T-helper 1 cell treated with Interleukin-12 subunit alpha and Interleukin-12 subunit beta and Interleukin-4 antibody, amounts not matched to agents 30 ng/mL and 1 ng/mL, for 36 hours (primary cell): ENCODE measurements around the gene MEGF11. TPM values are rescaled to one million over a fixed set of nuclear protein-coding genes. Genes with fewer than 3 reads are reported as not detected.

ENCODE experiments used
- intact Hi-C: fragments of 100-400 bp; cut with micrococcal nuclease; formaldehyde crosslinking; loops from one replicate; pipeline ENCODE4 v1.15.1; 2024
- total RNA-seq: library from RNA; stranded (reverse); gene quantifications from 2 replicates; pipeline ENCODE4 v1.2.3, GENCODE V29; 2022

The MEGF11 gene
- total RNA-seq, 1 donor from 2014 or later = 0.78 TPM

GRCh38 chr15:65909831-65910230 is 343.7 kb downstream of the MEGF11 start:
- intact Hi-C loops = no loop called here

- intact Hi-C loops = no loop called here
These were observed 344.7 kb downstream of the MEGF11 start for GRCh38 chr15:65908876-65909275.

- intact Hi-C loops = no loop called here
These were observed 345.9 kb downstream of the MEGF11 start for GRCh38 chr15:65907661-65908060.

- intact Hi-C loops = no loop called here
These were observed 347.2 kb downstream of the MEGF11 start for GRCh38 chr15:65906396-65906795.

GRCh38 chr15:65904301-65904700 is 349.2 kb downstream of the MEGF11 start:
- intact Hi-C loops = no loop called here

GRCh38 chr15:65903296-65904073 is 350.1 kb downstream of the MEGF11 start:
- intact Hi-C loops = loop anchor here (2.0 kb wide), 1 partner anchor 13 kb away; no protein-coding TSS in a partner anchor

- intact Hi-C loops = loop anchor here (2.0 kb wide), 1 partner anchor 14 kb away; no protein-coding TSS in a partner anchor
These were observed 351.2 kb downstream of the MEGF11 start for GRCh38 chr15:65902373-65902772.

- intact Hi-C loops = loop anchor here (2.0 kb wide), 1 partner anchor 15 kb away; no protein-coding TSS in a partner anchor
These were observed 351.7 kb downstream of the MEGF11 start for GRCh38 chr15:65901836-65902235.

GRCh38 chr15:65901336-65901735 is 352.2 kb downstream of the MEGF11 start:
- intact Hi-C loops = no loop called here

GRCh38 chr15:65900488-65900887 is 353.1 kb downstream of the MEGF11 start:
- intact Hi-C loops = no loop called here

- intact Hi-C loops = no loop called here
These were observed 357.3 kb downstream of the MEGF11 start for GRCh38 chr15:65896236-65896635.

- intact Hi-C loops = no loop called here
These were observed 360.5 kb downstream of the MEGF11 start for GRCh38 chr15:65893060-65893459.

- intact Hi-C loops = loop anchor here (5.0 to 10.0 kb wide), 3 partner anchors 93 to 616 kb away; partner anchors contain the start of genes MAP2K1, RPL4 and ZWILCH
These were observed 364.6 kb downstream of the MEGF11 start for GRCh38 chr15:65888981-65889380.

GRCh38 chr15:65887565-65887964 is 366.0 kb downstream of the MEGF11 start:
- intact Hi-C loops = loop anchor here (1.0 to 10.0 kb wide), 8 partner anchors 18 to 617 kb away; partner anchors contain the start of genes DENND4A, MAP2K1, RAB11A and RPL4

- intact Hi-C loops = loop anchor here (5.0 to 10.0 kb wide), 3 partner anchors 97 to 619 kb away; partner anchors contain the start of genes MAP2K1, RPL4 and ZWILCH
These were observed 367.8 kb downstream of the MEGF11 start for GRCh38 chr15:65885668-65886218.

GRCh38 chr15:65884511-65884910 is 369.0 kb downstream of the MEGF11 start:
- intact Hi-C loops = loop anchor here (10.0 kb wide), 2 partner anchors 500 to 620 kb away; partner anchors contain the start of genes MAP2K1, RPL4 and ZWILCH

- intact Hi-C loops = loop anchor here (10.0 kb wide), 2 partner anchors 501 to 621 kb away; partner anchors contain the start of genes MAP2K1, RPL4 and ZWILCH
These were observed 370.0 kb downstream of the MEGF11 start for GRCh38 chr15:65883571-65883970.

GRCh38 chr15:65881766-65882434 is 371.6 kb downstream of the MEGF11 start:
- intact Hi-C loops = loop anchor here (1.0 to 10.0 kb wide), 3 partner anchors 13 to 623 kb away; partner anchors contain the start of genes MAP2K1, RAB11A, RPL4 and ZWILCH

GRCh38 chr15:65877749-65878148 is 375.8 kb downstream of the MEGF11 start:
- intact Hi-C loops = loop anchor here (10.0 kb wide), 1 partner anchor 573 kb away; the partner anchor contains the start of gene RNU5B-1

GRCh38 chr15:65875458-65875857 is 378.1 kb downstream of the MEGF11 start:
- intact Hi-C loops = loop anchor here (10.0 kb wide), 1 partner anchor 571 kb away; the partner anchor contains the start of gene RNU5B-1

- intact Hi-C loops = loop anchor here (5.0 to 10.0 kb wide), 2 partner anchors 419 to 568 kb away; partner anchors contain the start of genes DIS3L and RNU5B-1
These were observed 380.3 kb downstream of the MEGF11 start for GRCh38 chr15:65873256-65873655.
